Measurements from ENCODE around the gene ZNF275.
A peak's percentile ranks its signal among the peaks of the same experiment; 100 is the strongest.
"Not testable (repeated sequence)": the region's sequence is repeated elsewhere in the genome, so short reads cannot be mapped to it uniquely, and the experiment has no call there.

Gene ZNF275
- total RNA-seq, result 11.4 to 31.3 (median 20.7) reads per million in 9 experiments

- ATAC-seq (replicated peaks) (peak; percentile 98), DNase-seq (peak; percentile 68 to 78 (median 76))
- Mint-ChIP-seq H3K4me3 (peak within 1 kb of the TSS; percentile 71 to 81), H3K27me3 (peaks cover 0 to 2% of the 10 kb centered on the region in 2 donors), H3K27ac (peak within 1 kb of the TSS; percentile 67 to 70), H3K36me3 (ENCODE audit: insufficient read depth) (peaks cover 3% of the 10 kb centered on the region), H3K9me3 (no peaks in the 10 kb centered on the region), H3K4me1 (ENCODE audit: low read depth in 2 of 2) (peaks cover 15 to 22% of the 10 kb centered on the region in 2 donors)
These were observed at the start of gene ZNF275 for GRCh38 chrX:153333821-153334653. Gene ZNF275 (plus strand): TSS chrX:153334153. CDS start chrX:153336680, 2,527 bp downstream.

GRCh38 chrX:153285678-153286077 is 48.3 kb upstream of the ZNF275 start:
- not testable (repeated sequence) for H3K36me3 Mint-ChIP-seq (ENCODE audit: insufficient read depth); ATAC-seq (replicated peaks); H3K4me3 Mint-ChIP-seq; H3K27ac Mint-ChIP-seq; H3K27me3 Mint-ChIP-seq; H3K9me3 Mint-ChIP-seq; DNase-seq; H3K4me1 Mint-ChIP-seq (ENCODE audit: low read depth in 2 of 2)

- H3K27me3 Mint-ChIP-seq; ATAC-seq (replicated peaks); DNase-seq; H3K27ac Mint-ChIP-seq; H3K4me3 Mint-ChIP-seq; H3K9me3 Mint-ChIP-seq; H3K36me3 Mint-ChIP-seq (ENCODE audit: insufficient read depth); H3K4me1 Mint-ChIP-seq (ENCODE audit: low read depth in 2 of 2): not testable (repeated sequence)
These were observed 45.1 kb upstream of the ZNF275 start for GRCh38 chrX:153288807-153289206.

- DNase-seq; H3K4me3 Mint-ChIP-seq; H3K9me3 Mint-ChIP-seq; H3K4me1 Mint-ChIP-seq (ENCODE audit: low read depth in 2 of 2); H3K36me3 Mint-ChIP-seq (ENCODE audit: insufficient read depth); ATAC-seq (replicated peaks); H3K27ac Mint-ChIP-seq: not testable (repeated sequence)
- peaks cover 18% of the 10 kb centered on the region in 2 donors for H3K27me3 Mint-ChIP-seq
These were observed 40.4 kb upstream of the ZNF275 start for GRCh38 chrX:153293485-153294071.

GRCh38 chrX:153297376-153297775 is 36.6 kb upstream of the ZNF275 start:
- DNase-seq, result no peak
- Mint-ChIP-seq H3K27ac (no peak overlapping the region), H3K36me3 (ENCODE audit: insufficient read depth) (no peaks in the 10 kb centered on the region), H3K27me3 (peaks cover 18 to 36% of the 10 kb centered on the region in 2 donors), H3K4me3 (no peak overlapping the region), H3K9me3 (no peaks in the 10 kb centered on the region), H3K4me1 (ENCODE audit: low read depth in 2 of 2) (no peaks in the 10 kb centered on the region)
- no peak for ATAC-seq (replicated peaks)

GRCh38 chrX:153299855-153300254 is 34.1 kb upstream of the ZNF275 start:
- Mint-ChIP-seq H3K27me3 (peaks cover 25 to 51% of the 10 kb centered on the region in 2 donors), H3K4me1 (ENCODE audit: low read depth in 2 of 2) (no peaks in the 10 kb centered on the region), H3K4me3 (no peak overlapping the region), H3K27ac (no peak overlapping the region), H3K9me3 (no peaks in the 10 kb centered on the region), H3K36me3 (ENCODE audit: insufficient read depth) (no peaks in the 10 kb centered on the region)
- ATAC-seq (replicated peaks) (no peak), DNase-seq (no peak)

GRCh38 chrX:153301746-153302145 is 32.2 kb upstream of the ZNF275 start:
- H3K4me1 Mint-ChIP-seq (ENCODE audit: low read depth in 2 of 2), result no peaks in the 10 kb centered on the region
- DNase-seq (no peak), ATAC-seq (replicated peaks) (no peak)
- peaks cover 19 to 59% of the 10 kb centered on the region in 2 donors for H3K27me3 Mint-ChIP-seq
- H3K4me3 Mint-ChIP-seq, result no peak overlapping the region
- no peaks in the 10 kb centered on the region for H3K9me3 Mint-ChIP-seq
- no peaks in the 10 kb centered on the region for H3K36me3 Mint-ChIP-seq (ENCODE audit: insufficient read depth)
- no peak overlapping the region for H3K27ac Mint-ChIP-seq

- peaks cover 18 to 65% of the 10 kb centered on the region in 2 donors for H3K27me3 Mint-ChIP-seq
These were observed 31.2 kb upstream of the ZNF275 start for GRCh38 chrX:153302796-153303195.

GRCh38 chrX:153303276-153304262 is 30.4 kb upstream of the ZNF275 start:
- no peak overlapping the region for H3K4me3 Mint-ChIP-seq

More at GRCh38 chrX:153302796-153303195, 31.2 kb upstream of the ZNF275 start:
- Mint-ChIP-seq H3K4me3 (no peak overlapping the region), H3K27ac (no peak overlapping the region), H3K9me3 (no peaks in the 10 kb centered on the region), H3K4me1 (ENCODE audit: low read depth in 2 of 2) (no peaks in the 10 kb centered on the region), H3K36me3 (ENCODE audit: insufficient read depth) (no peaks in the 10 kb centered on the region)
- DNase-seq, result no peak
- no peak for ATAC-seq (replicated peaks)

GRCh38 chrX:153304988-153305736 is 28.8 kb upstream of the ZNF275 start:
- H3K4me3 Mint-ChIP-seq, result no peak overlapping the region
- DNase-seq (no peak), ATAC-seq (replicated peaks) (no peak)
- H3K36me3 Mint-ChIP-seq (ENCODE audit: insufficient read depth), result no peaks in the 10 kb centered on the region
- peaks cover 18 to 45% of the 10 kb centered on the region in 2 donors for H3K27me3 Mint-ChIP-seq
- no peaks in the 10 kb centered on the region for H3K4me1 Mint-ChIP-seq (ENCODE audit: low read depth in 2 of 2)
- no peaks in the 10 kb centered on the region for H3K9me3 Mint-ChIP-seq
- H3K27ac Mint-ChIP-seq, result no peak overlapping the region

More at GRCh38 chrX:153303276-153304262, 30.4 kb upstream of the ZNF275 start:
- peaks cover 18 to 59% of the 10 kb centered on the region in 2 donors for H3K27me3 Mint-ChIP-seq
- no peak overlapping the region for H3K27ac Mint-ChIP-seq
- H3K36me3 Mint-ChIP-seq (ENCODE audit: insufficient read depth), result no peaks in the 10 kb centered on the region
- H3K4me1 Mint-ChIP-seq (ENCODE audit: low read depth in 2 of 2), result no peaks in the 10 kb centered on the region
- no peak for DNase-seq
- no peaks in the 10 kb centered on the region for H3K9me3 Mint-ChIP-seq
- no peak for ATAC-seq (replicated peaks)

GRCh38 chrX:153305972-153306371 is 28.0 kb upstream of the ZNF275 start:
- Mint-ChIP-seq H3K27me3 (peaks cover 18 to 44% of the 10 kb centered on the region in 2 donors), H3K36me3 (ENCODE audit: insufficient read depth) (no peaks in the 10 kb centered on the region), H3K4me3 (no peak overlapping the region), H3K27ac (no peak overlapping the region), H3K4me1 (ENCODE audit: low read depth in 2 of 2) (no peaks in the 10 kb centered on the region), H3K9me3 (no peaks in the 10 kb centered on the region)
- DNase-seq (no peak), ATAC-seq (replicated peaks) (no peak)

- Mint-ChIP-seq H3K9me3 (no peaks in the 10 kb centered on the region), H3K27ac (no peak overlapping the region), H3K4me3 (no peak overlapping the region), H3K36me3 (ENCODE audit: insufficient read depth) (no peaks in the 10 kb centered on the region), H3K4me1 (ENCODE audit: low read depth in 2 of 2) (no peaks in the 10 kb centered on the region), H3K27me3 (peaks cover 18 to 49% of the 10 kb centered on the region in 2 donors)
- ATAC-seq (replicated peaks), result no peak
- DNase-seq, result no peak
These were observed 27.3 kb upstream of the ZNF275 start for GRCh38 chrX:153306527-153307115.
